HG03378 (cell line): ENCODE data around the gene HIVEP2.
A peak's percentile ranks its signal among the peaks of the same experiment; 100 is the strongest.

ENCODE experiments used
- ATAC-seq: cut with Tn5 transposase; IDR thresholded peaks from one replicate; pipeline ENCODE4 v1.9.1; 2021; ENCODE audit warnings: mild to moderate bottlenecking, moderate library complexity; ENCODE audit not compliant: unreplicated experiment

HIVEP2 gene

DNA sequence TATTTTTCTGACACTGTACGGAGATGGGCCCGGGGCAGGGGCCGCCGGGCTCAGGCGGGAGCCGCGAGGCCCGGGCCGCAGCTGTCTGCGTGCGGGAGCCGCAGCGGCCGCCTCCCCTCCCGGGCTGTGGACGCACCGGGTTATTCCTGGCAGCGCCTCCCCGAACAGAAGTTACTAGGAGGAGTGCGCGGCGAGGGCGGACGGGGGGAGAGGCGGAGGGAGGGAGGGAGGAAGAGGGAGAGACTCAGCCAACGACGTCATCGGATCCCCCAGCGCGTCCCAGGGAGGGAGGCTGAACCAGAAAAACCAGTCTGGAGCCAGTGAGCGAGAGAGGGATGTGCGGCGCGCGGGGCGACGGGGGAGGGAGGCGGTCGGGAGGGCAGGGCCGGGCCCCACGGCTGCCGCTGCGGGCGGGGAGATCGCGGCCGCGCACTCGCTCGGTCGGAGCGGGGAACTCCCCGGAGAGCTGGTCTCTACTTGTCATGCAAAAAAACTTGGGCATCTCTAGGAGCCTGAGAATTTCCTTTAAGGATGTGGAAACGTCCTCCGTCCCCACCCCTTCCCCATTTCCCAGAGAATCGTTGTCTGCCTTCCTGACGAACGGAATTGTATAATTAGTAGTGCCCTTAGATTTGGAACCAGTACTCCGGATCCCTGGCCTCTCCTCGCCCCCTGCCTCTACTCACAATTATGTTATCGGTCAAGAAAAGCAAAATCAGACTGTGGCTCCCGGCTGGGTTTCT lies 1.4 kb upstream of the HIVEP2 start:
- ATAC-seq, result peak; percentile 13

DNA sequence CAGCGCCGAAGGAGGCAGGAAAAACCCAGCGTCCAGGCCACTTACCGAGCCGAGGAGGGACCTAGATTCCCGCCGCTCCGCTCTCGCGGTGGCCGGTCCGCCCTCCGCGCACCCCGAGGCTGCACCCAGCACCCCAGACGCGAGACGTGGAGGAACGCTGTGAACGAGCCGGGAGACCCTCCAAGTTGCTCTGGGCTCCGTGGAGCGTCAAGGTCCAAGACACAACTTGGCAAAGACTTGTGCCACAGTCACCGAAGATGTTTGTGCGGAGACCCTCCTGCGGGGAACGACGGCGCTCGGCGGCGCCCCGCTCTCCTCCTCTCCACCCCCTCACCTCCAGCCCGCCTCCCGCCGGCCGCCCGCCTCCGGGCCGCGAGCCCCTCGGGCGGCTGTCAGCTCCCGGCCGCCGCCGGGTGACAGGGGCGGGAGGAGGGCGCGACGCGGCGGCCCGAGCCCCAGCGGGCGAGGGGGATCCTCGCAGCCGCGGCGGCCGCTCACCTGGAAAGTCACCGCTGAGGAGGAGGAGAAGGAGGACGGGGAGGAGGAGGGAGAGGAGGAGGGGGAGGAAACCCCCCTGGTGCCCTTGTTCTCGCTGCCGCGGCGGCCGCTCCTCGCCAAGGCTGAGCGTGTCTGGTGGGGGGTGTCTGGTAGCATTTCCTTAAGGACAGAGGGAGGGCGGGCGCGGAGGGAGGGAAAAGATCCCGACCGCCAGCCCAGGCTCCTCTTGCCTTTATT lies 637 bp upstream of the HIVEP2 start:
- no peak for ATAC-seq

DNA sequence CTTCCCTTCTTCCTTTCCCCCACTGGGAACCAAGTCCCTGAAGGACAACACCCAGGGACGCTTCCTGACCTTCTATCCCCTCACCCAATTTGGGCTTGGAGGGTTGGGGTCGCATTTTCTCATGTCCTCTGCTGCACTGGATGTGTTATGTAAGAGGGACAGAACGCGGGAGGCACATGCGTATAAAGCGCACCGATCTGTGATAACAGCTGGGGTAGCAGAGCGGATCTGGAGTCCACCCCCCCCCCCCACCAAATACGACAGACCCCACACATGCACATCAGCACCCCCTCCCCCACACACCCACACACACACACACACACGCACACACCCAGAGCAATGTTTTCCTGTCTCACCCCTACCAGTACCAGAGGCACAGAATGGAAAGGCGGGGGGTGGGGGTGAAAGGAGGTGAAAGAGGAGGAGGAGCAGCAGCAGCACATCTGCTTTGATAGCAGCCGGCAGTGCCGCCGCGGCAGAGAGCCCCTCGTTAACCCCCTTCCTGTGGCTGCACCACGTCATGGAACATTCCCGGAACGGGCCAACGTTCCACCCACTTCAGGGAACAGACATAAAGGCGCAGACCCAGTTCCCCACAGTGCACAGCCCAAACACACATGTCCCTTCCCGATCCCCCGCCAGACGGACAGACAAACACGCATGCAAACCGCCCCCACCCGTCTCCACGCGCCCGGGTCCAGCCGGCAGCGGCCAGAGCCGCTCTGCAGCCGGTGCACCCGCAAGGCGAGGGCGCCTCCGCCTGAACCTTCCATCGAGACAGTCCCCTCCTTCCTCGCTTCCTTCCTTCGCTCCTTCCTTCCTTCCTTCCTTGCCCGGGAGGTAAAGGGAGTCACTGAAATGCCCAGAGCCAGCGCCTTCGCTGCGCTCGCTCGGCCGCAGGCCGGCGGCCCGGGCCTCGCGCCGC lies 590 bp downstream of the HIVEP2 start:
- no peak for ATAC-seq

DNA sequence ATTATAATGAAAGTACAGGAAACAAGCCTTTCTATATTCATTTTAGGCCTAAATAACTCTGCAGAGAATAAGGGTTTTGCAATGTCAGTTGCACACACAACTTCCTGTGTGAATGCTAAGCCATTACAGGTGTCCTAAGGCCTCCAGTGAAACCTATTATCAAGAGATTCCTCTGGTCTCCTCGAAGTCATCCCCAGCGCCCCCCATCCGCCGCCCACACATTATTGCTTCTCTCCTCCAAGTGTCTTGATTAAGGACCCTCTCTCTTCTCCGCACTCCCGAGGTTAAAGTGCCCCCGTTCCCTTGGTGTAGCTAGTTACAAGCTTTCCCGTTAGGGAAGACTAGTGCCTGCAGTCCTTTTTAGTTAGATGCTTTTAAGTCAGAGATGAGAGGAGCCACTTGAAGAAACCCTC lies 1.3 kb downstream of the HIVEP2 start:
- no peak for ATAC-seq

DNA sequence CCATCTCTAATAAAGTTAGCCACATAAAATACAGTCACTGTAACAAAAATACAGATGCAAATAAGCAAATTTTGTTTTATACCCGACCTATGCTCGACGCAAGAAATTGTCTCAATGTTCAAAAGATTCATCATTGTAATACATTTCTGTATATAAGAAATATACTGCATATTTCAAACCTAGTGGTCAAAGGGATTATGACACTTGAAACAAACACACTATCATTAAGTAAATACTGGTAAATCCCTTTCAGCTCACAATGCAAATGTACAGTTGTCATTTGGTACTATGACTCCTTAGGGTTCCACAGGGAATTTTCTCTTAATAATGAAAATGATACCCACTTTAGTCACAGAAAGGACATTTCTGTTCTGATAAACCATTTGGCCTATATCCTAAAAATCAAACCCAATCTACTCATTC lies 2.2 kb downstream of the HIVEP2 start:
- peak; percentile 21 for ATAC-seq

DNA sequence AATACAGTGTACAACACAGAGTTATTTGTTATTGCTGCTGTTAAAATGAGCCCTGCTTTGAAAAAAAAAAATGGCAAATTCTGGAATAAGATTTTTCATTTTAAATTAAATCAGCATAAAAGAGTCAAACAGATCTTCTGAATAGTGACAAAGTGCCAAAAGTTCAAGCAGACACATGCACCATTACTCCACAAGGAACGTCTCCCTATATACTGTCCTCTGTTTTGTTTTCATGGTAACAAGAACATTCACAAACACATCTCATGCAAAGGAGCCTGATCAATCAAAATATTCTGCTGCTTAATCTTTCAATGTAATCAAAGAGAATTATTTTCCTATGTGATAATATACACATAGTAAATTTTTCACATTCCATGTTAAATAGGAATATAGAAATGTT lies 2.7 kb downstream of the HIVEP2 start:
- ATAC-seq, result no peak

DNA sequence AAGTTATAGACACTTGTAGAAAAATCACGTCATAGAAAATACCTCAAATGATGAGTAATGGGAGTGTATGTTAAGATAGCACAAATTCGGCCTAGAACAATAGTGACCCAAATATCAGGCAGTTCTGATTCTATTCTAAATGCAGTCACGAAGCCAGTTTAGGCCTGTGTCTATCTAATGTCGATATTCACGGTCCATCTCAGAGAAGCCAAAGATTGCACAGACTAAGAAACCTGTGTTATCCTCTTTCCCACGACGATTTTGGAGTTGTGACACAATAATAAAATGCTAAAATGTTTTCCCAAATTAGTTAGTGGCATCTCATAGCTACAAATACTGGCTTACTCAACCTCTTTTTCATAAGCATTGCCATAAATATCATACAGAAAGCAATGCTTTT lies 4.0 kb downstream of the HIVEP2 start:
- no peak for ATAC-seq

DNA sequence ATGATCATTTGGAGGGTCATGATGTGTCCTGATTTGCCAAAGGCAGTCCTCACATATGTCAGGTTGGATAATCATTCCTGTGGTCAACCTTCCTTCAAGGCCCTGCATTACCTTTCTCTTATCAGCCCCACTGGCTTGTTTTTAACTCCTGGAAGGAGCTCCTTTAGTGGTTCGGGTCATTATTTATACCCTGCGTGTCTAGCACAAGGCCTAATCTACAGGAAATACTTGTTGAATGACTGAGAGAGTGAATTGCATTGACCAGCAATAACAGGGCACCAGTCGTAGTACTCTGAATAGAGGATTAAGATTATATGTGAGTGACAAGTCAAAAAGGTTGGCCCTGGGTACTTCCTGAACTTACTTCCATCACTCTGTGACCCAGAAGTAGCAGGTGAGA lies 4.5 kb downstream of the HIVEP2 start:
- ATAC-seq, result no peak

DNA sequence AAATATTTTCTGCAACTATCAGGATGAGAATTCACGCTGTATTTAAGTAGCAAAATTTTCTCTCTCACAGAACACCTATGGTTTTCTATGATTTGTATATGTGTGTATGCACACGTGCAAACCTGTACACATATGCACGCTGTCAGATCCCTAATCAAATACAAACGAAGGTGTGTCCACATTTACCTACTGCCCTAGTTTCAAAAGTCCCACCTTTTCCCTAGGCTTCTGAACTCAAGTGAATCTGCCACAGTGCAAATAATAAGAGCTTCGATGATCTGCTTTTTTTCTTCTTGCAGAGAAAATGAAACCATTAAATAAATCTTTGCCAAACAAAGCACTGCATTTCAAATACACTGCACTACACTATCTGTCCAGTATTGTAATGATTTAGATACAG lies 6.5 kb downstream of the HIVEP2 start:
- ATAC-seq, result no peak

DNA sequence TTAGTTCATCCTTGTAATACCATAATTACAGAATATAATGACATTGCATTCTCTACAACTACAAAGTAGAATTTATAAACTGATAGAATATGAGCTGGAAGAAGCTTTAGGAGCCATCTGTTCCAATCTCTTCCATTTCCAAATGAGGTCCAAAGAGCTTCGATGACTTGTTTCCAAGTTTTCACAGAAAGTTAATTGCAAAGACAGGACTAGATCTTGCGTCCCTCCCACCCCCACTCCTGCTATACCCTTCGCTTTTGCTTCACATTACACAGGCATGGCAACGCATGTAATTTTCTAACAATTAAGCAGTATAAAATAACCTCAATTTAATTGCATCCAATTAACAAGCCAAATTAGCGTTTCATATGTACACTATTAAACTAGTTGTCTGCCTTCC lies 7.0 kb downstream of the HIVEP2 start:
- ATAC-seq, result no peak

DNA sequence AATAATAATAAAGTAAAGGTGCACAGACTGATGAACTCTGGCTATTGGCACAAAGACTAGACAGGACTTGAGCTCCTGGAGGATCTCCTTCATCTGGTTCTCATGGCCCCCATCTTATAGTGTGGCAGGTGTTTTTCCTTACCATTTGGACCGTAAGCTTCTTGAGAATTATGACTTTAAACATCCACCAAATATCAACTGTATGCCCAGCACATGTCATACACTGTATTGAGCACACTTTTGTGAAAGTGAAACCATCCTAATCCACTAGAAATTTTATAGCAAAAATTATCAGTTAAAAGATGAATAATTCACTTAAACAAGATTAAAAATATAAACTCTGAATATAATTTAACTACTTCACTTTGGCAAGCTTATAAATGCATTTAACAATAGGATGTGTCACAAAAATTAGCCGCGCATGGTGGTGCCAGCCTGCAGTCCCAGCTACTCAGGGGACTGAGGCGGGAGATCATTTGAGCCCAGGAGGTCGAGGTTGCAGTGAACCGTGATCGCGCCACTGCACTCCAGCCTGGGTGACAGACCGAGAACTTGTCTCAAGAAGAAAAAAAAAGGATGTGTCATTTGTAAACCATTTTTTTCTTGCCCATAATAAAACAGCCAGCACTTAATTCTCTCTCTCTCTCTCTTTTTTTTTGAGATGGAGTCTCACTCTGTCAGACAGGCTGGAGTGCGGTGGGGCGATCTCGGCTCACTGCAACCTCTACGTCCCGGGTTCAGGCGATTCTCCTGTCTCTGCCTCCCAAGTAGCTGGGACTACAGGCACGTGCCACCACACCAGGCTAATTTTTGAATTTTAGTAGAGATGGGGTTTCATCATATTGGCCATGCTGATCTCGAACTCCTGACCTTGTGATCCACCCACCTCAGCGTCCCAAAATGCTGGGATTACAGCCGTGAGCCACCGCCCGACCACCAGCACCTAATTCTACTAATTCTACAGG lies 9.1 kb downstream of the HIVEP2 start:
- peak; percentile 68 for ATAC-seq

DNA sequence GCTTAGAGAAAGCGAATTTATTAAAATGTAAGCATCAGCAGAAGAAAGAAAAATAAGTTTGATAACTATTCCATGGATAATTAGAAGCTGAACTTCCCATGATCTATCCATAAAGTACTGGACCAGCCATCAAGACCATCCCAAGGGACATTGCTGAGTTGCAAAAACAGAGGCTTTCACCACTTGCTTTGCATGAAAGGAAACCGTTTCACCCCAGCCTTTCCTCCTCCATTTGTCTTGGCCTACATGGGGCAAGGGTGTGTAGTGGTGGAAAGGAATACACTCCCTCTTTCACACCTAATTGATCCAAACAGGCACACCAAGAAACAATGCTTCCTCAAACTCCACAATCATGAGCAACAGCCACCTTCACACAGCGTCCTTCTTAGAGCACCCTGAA lies 10.4 kb downstream of the HIVEP2 start:
- no peak for ATAC-seq

DNA sequence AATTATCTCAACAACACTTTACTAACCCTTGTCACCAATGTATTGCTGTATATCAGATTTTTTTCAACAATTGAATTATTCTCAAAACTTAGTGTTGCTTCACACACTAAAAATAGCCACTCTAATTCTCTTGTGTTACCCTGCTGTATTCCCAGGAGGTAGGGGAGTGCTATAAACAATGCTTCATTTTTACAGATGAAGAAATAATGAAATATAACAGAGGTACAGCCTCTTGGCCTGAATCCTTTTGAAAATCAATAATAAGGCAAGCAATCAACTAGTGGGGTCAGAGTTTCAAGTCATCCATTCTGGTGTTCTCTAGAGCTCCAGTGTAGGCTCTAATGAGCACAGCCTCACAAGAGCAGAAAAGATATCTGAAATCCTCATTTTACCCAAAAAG lies 10.9 kb downstream of the HIVEP2 start:
- ATAC-seq, result no peak

DNA sequence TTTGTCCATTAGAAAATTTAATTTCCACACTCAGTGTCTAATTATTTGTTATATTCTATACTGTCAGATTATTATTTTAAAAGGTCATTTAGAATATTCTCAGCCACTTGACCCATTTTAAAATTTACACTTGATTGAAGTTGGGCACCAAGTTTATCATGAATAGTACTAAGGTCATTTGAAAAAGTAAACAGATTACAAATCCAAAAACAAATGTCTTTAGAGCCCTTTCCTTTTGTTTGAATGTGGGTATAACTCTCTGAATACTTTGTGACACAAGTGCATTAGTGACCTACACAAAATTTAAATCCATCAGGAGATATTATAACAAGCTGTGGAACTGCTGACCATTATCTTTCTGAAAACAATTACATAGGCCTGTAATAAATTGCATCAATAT lies 11.3 kb downstream of the HIVEP2 start:
- ATAC-seq, result no peak

DNA sequence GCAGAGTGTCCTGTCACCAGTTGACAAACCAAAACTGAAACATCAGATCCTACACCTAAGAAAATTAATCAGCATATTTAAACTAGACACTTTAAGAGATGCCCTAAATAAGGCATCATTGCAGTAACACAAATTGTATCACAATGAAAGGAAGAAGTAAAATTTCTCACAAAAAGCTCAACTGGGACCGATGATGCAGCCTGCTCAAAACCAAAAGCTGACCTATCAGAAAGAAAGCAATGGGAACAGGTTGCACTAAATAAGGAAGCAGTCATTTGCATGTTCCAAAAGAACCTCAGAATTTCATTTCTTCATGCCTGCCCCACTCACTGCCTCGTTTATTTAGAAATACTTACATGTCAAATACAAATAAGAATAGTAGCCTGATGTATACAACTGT lies 12.1 kb downstream of the HIVEP2 start:
- no peak for ATAC-seq

DNA sequence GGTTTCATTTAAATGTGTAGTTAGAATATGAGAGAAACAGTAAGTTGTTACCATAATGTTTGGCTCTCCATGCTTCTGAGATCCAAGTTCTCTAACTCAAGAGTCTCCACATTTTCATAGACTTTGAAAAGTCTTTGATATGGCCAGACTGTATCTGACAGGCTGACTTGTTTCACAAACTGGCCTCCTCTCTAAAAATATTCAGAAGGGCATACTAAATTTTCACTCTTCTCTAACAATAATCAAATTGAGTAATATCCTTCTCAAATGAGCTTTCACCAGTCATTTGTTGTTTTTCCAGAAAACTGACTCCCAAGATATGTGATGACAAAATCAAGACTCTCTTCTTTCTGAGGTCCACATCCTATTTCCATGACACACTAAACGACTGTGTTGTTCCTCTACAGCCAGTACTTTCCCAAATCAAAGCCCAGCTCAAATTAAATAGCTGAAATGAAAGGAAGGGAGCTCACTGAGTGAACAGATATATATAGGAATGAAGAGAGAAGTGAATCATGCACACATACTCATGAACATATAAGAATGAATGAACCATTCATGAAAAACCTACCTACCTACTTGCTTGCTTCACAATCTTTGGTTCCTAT lies 15.1 kb downstream of the HIVEP2 start:
- no peak for ATAC-seq

DNA sequence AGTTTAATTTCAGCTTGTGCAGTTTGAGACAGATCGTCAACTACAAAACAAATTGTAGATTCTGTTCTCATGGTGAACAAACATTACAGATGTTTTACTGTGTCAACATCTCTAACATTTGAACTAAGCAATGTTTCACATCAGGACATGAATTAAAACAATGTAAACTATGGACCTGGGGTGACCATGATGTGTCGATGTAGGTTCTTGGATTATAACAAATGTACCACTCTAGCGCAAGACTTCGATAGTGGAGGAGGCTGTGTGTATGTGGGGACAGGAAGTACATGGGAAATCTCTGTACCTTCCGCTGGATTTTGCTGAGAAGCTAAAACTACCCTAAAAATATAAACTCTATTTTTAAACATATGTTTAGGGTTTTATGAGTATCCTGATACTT lies 17.1 kb downstream of the HIVEP2 start:
- ATAC-seq, result no peak

DNA sequence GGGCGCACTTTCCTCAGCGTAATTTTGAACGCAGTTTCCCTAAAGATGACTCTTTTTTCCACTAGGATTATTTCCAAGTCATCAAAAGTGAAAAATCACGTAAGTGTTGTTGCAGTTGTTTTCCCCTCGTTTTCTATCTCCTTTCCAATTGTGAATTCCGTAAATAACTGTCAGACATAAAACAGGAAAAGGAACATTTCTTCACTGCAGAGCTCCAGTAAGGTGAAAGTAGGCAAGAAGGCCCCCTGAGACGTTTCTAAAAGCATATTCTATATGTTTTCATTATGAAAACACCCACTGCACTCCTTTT lies 17.8 kb downstream of the HIVEP2 start:
- ATAC-seq, result no peak

DNA sequence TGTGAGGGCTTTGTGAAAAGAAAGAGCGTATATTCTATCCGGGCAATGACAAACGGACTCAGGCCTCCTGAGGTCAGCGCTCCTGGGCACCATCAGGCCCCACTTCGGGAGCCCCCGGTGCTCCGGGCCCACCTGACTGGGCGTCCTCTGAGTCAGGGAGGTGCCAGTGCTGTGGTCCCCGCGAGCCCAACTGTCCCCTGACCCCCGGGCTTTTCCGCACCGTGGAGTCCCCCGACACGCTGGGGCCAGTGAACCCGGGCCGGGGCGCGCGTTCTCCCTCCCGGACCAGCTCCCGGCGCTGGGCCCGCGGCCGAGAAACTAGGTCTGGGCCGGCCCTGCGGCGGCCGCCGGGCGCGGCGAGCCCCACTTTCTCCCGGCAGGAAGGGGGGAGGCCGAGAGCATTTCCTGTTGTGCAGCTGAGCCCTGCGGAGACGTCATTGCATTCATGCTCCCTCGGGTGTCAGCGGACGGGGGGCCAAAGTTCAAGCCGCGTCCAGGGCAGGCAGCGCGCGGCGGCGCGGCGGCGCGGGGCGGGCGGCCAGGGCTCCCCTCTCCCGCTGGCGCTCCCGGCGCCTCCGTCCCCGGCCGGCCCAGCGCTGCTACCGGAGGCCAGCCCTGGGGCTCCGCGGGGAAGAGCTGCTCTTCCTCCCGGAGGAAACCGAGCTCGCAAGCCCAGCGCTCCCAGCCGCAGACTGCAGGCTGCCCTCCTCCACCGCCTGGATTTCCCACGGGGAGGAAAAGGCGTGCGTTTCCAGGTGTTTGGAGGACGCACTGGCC lies 18.3 kb downstream of the HIVEP2 start:
- ATAC-seq, result peak; percentile 80

DNA sequence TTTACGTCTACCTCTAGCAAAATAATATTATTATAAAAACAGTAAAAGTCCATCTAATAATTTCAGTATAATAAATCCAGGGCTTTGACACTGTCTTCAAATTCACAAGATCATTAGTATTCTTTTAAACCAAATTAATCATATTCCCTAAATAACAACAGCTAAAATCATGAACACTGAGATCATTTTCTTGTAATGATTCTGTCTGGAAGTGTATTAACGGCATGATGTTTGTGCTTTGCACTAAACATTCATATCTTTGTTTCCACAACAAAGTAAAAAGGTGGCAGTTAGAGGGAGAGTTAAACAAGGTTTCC lies 18.8 kb downstream of the HIVEP2 start:
- peak; percentile 16 for ATAC-seq
